Duodenal mucosa (tissue), 2 donors: ENCODE results near the gene RHOB.
A peak's percentile ranks its signal among the peaks of the same experiment; 100 is the strongest.

Experiments
- H3K27ac ChIP-seq: one replicate; pipeline ENCODE4 v1.7.0; 2013; ENCODE audit warnings: low read depth, low read length
- H3K27me3 ChIP-seq, 2 donors: one replicate each; pipeline ENCODE4 v1.7.0; 2013; ENCODE audit warnings: low read length in 2 of 2, control low read depth in 1 of 2; ENCODE audit not compliant: insufficient read depth in 2 of 2, control insufficient read depth in 1 of 2
- H3K36me3 ChIP-seq, 2 donors: one replicate each; pipeline ENCODE4 v1.7.0; 2013; ENCODE audit warnings: low read length in 2 of 2, control low read depth in 1 of 2; ENCODE audit not compliant: insufficient read depth in 2 of 2, control insufficient read depth in 1 of 2
- H3K4me1 ChIP-seq, 2 donors: one replicate each; pipeline ENCODE4 v1.7.0; 2013; ENCODE audit warnings: low read length in 2 of 2, control low read depth in 1 of 2; ENCODE audit not compliant: insufficient read depth in 2 of 2, control insufficient read depth in 1 of 2
- H3K4me3 ChIP-seq, 2 donors: one replicate each; pipeline ENCODE4 v1.7.0; 2013; ENCODE audit warnings: low read length in 2 of 2, low read depth in 1 of 2
- H3K9ac ChIP-seq, 2 donors: one replicate each; pipeline ENCODE4 v1.7.0; 2013; ENCODE audit warnings: low read length in 2 of 2, low read depth in 1 of 2
- H3K9me3 ChIP-seq, 2 donors: one replicate each; pipeline ENCODE4 v1.7.0; 2013; ENCODE audit warnings: low read length in 2 of 2, control low read depth in 1 of 2; ENCODE audit not compliant: control insufficient read depth in 1 of 2

The RHOB gene

DNA sequence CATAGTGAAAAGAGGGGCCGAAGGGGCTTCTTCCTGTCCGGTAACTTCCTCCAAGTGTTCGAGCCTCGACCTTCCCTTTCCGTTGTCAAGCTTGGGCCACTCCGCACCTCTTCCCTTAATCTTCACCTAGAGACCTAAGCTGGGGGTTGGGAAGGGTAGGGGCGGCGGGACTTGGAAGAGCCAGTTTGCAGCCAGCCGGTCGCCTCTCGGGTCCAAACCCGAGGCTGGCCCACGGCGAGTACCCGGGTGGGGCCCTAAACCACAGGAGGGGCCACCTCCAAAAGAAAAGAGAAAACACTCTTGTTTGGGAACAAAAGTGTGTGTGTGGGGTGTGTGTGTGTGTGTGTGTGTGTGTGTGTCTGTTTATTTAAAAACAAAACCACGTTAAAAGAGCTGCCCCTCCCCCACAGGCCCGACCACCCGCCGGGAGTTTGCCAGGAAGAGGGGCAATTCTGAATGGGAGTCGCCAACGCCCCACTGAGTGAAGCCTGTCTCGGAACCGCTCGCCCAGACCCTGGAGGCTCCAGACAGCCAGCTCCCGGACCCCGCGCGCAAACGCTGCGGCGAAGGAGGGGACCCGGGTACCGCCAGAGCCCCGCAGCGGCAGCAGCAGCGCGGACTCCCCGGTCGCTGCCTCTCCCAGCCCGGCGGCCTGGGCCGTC, 488 bp upstream of the RHOB start:
- Histone ChIP-seq H3K4me3 (peak overlapping the region; percentile 81 to 90), H3K4me1 (peaks cover 22 to 30% of the 10 kb centered on the region in 2 donors), H3K9me3 (no peaks in the 10 kb centered on the region), H3K27me3 (peaks cover 0 to 11% of the 10 kb centered on the region in 2 donors), H3K9ac (peak overlapping the region; percentile 56 to 57), H3K36me3 (no peaks in the 10 kb centered on the region), H3K27ac (peak overlapping the region; percentile 86)

DNA sequence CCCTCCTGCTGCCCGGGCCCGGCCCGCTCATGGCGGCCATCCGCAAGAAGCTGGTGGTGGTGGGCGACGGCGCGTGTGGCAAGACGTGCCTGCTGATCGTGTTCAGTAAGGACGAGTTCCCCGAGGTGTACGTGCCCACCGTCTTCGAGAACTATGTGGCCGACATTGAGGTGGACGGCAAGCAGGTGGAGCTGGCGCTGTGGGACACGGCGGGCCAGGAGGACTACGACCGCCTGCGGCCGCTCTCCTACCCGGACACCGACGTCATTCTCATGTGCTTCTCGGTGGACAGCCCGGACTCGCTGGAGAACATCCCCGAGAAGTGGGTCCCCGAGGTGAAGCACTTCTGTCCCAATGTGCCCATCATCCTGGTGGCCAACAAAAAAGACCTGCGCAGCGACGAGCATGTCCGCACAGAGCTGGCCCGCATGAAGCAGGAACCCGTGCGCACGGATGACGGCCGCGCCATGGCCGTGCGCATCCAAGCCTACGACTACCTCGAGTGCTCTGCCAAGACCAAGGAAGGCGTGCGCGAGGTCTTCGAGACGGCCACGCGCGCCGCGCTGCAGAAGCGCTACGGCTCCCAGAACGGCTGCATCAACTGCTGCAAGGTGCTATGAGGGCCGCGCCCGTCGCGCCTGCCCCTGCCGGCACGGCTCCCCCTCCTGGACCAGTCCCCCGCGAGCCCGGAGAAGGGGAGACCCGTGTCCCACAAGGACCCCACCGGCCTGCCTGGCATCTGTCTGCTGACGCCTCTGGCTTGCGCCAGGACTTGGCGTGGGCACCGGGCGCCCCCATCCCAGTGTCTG, 767 bp downstream of the RHOB start:
- Histone ChIP-seq H3K9ac (peak overlapping the region; percentile 89 to 93), H3K36me3 (no peaks in the 10 kb centered on the region), H3K27me3 (peaks cover 0 to 11% of the 10 kb centered on the region in 2 donors), H3K27ac (peak overlapping the region; percentile 97), H3K9me3 (no peaks in the 10 kb centered on the region), H3K4me1 (peaks cover 22 to 30% of the 10 kb centered on the region in 2 donors), H3K4me3 (peak overlapping the region; percentile 81 to 90)

GRCh38 chr2:20448246-20448976, 1.5 kb downstream of the RHOB start:
- H3K4me1 ChIP-seq = peaks cover 22 to 28% of the 10 kb centered on the region in 2 donors
- H3K9ac ChIP-seq = peak overlapping the region; percentile 89 to 93
- peak overlapping the region; percentile 97 for H3K27ac ChIP-seq
- peak overlapping the region; percentile 81 to 90 for H3K4me3 ChIP-seq
- peaks cover 0 to 11% of the 10 kb centered on the region in 2 donors for H3K27me3 ChIP-seq
- H3K36me3 ChIP-seq = no peaks in the 10 kb centered on the region
- H3K9me3 ChIP-seq = no peaks in the 10 kb centered on the region

DNA sequence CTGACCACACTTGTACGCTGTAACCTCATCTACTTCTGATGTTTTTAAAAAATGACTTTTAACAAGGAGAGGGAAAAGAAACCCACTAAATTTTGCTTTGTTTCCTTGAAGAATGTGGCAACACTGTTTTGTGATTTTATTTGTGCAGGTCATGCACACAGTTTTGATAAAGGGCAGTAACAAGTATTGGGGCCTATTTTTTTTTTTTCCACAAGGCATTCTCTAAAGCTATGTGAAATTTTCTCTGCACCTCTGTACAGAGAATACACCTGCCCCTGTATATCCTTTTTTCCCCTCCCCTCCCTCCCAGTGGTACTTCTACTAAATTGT, 2.1 kb downstream of the RHOB start:
- H3K9me3 ChIP-seq = no peaks in the 10 kb centered on the region
- H3K4me3 ChIP-seq = peak overlapping the region; percentile 81 to 90
- H3K27me3 ChIP-seq = peaks cover 0 to 11% of the 10 kb centered on the region in 2 donors
- H3K36me3 ChIP-seq = no peaks in the 10 kb centered on the region
- H3K9ac ChIP-seq = peak overlapping the region in 1 of 2 donors; percentile 89
- H3K4me1 ChIP-seq = peaks cover 22 to 25% of the 10 kb centered on the region in 2 donors
- H3K27ac ChIP-seq = no peak overlapping the region

DNA sequence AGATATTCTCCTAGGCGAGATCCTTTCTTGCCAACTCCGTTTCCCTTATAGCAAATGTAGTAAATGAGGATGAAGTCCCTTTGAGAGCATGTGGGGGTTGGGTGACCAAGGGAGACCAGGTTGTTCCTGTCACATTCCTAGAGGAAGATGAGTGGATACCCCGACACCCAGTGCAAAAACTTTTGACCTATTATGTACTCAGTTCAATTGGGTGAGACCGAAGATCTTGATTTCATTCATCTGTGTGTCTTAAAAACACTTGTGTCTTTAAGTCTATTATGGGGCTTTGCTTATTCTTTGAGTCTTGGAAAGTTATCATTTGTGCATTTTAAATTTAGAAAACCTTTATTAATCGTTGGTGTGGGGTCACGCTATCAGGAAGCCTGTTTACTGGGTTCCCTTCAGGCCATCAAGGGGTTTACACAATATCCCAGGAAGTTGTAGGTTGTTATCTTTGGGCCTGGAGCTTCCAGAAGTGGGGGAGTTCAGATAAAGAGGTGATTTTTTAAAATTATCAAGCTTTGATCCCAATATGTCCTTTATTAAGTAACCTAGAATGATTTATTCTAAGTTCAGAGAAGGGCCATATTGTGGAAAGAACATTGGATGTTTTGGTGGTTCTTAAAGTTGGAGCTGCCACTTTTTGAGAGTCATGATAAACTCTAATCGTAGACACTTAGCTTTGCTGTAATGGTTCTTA, 2.8 kb downstream of the RHOB start:
- peak overlapping the region in 1 of 2 donors; percentile 89 for H3K9ac ChIP-seq
- H3K36me3 ChIP-seq = no peaks in the 10 kb centered on the region
- no peaks in the 10 kb centered on the region for H3K9me3 ChIP-seq
- peak overlapping the region; percentile 49 for H3K27ac ChIP-seq
- peaks cover 22 to 25% of the 10 kb centered on the region in 2 donors for H3K4me1 ChIP-seq
- H3K27me3 ChIP-seq = peaks cover 0 to 11% of the 10 kb centered on the region in 2 donors
- H3K4me3 ChIP-seq = peak overlapping the region; percentile 45 to 81

DNA sequence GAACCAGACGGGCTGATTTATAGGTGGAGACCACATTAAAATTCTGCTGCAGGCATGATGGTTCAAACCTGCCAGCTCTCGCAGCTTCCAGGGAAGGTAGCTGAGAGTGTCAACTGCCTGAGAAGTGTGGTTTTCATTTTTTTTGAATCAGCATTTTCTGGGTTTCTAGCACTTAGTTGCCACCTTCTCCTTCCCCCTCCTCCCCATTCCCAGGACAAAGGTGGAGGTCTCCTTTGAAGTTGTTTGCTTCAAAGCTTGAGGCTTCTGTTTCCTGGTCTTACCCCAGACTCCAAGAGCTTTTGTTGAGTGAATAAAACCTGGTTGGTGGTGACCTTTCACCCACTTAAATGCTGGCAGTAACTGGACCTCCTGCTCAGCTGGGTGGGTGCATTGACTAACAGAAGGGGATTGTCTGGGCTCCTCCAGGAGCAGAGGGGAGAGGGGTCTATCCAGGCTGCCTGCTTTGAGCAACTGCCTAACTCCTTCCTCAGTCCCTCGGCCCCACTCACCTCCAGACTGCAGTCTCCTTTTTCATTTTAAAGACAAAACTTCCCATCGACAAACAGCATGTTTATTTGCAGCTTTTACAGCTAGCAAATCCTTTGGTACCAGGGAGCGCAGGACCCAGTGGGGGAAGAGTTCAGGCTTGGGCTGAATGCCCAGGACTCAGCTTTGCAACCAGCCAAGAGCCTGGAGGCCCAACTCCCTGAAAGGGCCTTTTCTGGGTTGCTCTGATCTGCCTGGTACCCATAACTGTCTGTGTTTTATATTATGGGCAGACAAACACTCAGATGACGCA, 3.5 kb downstream of the RHOB start:
- peaks cover 0 to 8% of the 10 kb centered on the region in 2 donors for H3K27me3 ChIP-seq
- H3K9ac ChIP-seq = peak overlapping the region in 1 of 2 donors; percentile 40
- H3K4me1 ChIP-seq = peaks cover 22 to 25% of the 10 kb centered on the region in 2 donors
- no peaks in the 10 kb centered on the region for H3K36me3 ChIP-seq
- H3K9me3 ChIP-seq = no peaks in the 10 kb centered on the region
- peak overlapping the region in 1 of 2 donors; percentile 45 for H3K4me3 ChIP-seq
- H3K27ac ChIP-seq = peak overlapping the region; percentile 49

DNA sequence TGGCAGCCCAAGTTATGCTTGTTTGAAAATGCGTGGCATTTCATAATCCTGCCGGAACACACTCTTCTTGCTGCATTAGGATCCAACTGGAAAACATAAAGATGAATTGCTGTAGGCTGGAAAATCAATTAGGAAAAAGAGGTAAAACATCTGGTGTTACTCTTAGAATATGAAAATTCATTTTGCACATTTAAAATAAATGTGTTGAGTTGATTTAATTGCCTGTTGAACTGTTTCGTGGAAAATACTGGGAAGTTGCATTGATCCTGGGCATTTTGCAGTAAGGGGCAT, 4.1 kb downstream of the RHOB start:
- H3K9me3 ChIP-seq = no peaks in the 10 kb centered on the region
- no peak overlapping the region for H3K9ac ChIP-seq
- peak overlapping the region; percentile 20 for H3K27ac ChIP-seq
- H3K36me3 ChIP-seq = no peaks in the 10 kb centered on the region
- H3K27me3 ChIP-seq = peaks cover 0 to 5% of the 10 kb centered on the region in 2 donors
- H3K4me3 ChIP-seq = no peak overlapping the region
- H3K4me1 ChIP-seq = peaks cover 22 to 25% of the 10 kb centered on the region in 2 donors

GRCh38 chr2:20451341-20451740, 4.5 kb downstream of the RHOB start:
- Histone ChIP-seq H3K4me3 (no peak overlapping the region), H3K4me1 (peaks cover 18 to 21% of the 10 kb centered on the region in 2 donors), H3K36me3 (no peaks in the 10 kb centered on the region), H3K27me3 (peaks cover 0 to 5% of the 10 kb centered on the region in 2 donors), H3K9ac (no peak overlapping the region), H3K27ac (peak overlapping the region; percentile 20), H3K9me3 (no peaks in the 10 kb centered on the region)

DNA sequence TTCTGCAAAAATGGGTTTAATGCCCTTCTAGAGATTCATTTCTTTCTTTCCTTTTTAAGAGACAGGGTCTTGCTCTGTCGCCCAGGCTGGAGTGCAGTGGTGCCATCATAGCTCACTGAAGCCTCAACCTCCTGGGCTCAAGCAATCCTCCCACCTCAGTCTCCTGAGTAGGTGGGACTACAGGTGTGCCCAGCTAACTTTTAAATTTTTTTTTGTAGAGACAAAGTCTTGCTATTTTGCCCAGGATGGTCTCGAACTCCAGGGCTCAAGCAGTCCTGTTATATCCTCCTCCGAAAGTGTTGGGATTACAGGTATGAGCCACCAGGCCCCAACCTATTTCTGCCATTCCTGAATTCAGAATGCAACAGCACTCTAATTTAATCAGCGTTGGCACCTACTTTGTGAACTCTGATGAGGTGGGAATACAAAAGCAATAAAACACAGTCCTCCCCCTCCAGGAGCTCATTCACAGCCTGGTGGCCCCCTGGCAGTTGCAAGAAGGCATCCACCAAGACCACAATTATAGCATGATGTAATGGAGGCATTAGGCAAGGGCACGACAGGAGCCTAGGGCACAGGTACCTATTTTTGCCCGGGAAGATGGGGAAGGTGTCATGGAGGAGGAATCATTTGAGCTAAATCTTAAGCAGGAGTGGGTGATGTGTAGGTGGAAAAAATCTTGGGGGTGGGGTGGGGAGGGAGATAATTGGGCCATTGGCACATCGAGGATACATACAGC, 5.1 kb downstream of the RHOB start:
- no peak overlapping the region for H3K27ac ChIP-seq
- H3K4me3 ChIP-seq = no peak overlapping the region
- peaks cover 16 to 19% of the 10 kb centered on the region in 2 donors for H3K4me1 ChIP-seq
- H3K27me3 ChIP-seq = peaks cover 0 to 5% of the 10 kb centered on the region in 2 donors
- no peaks in the 10 kb centered on the region for H3K9me3 ChIP-seq
- no peak overlapping the region for H3K9ac ChIP-seq
- H3K36me3 ChIP-seq = no peaks in the 10 kb centered on the region
